OCI-LY7 (cell line): ENCODE measurements around the gene TASP1. TPM values are rescaled to one million over a fixed set of nuclear protein-coding genes. Genes with fewer than 3 reads are reported as not detected.

Source experiments
- BruUV-seq: library from RNA; stranded (reverse); fragments of 400-500 nt; replicated peaks from 2 replicates; lab custom pipeline; 2021; lab: Mats Ljungman, UMichigan
- CTCF ChIA-PET: fragments of 300-600 bp; sonication (Branson Sonifier 250); formaldehyde crosslinking; loops from one replicate; lab custom pipeline; 2022; ENCODE audit warnings: antibody characterized with exemption; ENCODE audit not compliant: unreplicated experiment; lab: Charles Lee
- POLR2A ChIA-PET: fragments of 300-600 bp; sonication (Branson Sonifier 250); formaldehyde crosslinking; loops from one replicate; lab custom pipeline; 2022; ENCODE audit warnings: antibody characterized with exemption; lab: Charles Lee
- DNase-seq: peaks from one replicate; pipeline ENCODE4 v3.0.0-alpha.2; 2015; ENCODE audit warnings: low spot score
- H2AFZ ChIP-seq: fragments of 200-600 bp; sonication (generic), shearing (Covaris generic); 2 replicates; pipeline ENCODE4 v1.6.1; 2014; ENCODE audit warnings: mild to moderate bottlenecking, antibody characterized with exemption, low read length, moderate library complexity
- H3K27ac ChIP-seq: fragments of 200-600 bp; sonication (generic); 2 replicates; pipeline ENCODE4 v1.5.1; 2014; ENCODE audit warnings: mixed run types, low read depth, mild to moderate bottlenecking, moderate library complexity, low read length, inconsistent platforms; ENCODE audit not compliant: poor library complexity, severe bottlenecking
- H3K36me3 ChIP-seq: fragments of 200-600 bp; sonication (generic); 2 replicates; pipeline ENCODE4 v1.6.1; 2014; ENCODE audit warnings: mild to moderate bottlenecking, antibody characterized with exemption, low read length, moderate library complexity, mixed read lengths; ENCODE audit not compliant: insufficient read depth
- H3K4me1 ChIP-seq: fragments of 200-600 bp; sonication (generic); 2 replicates; pipeline ENCODE4 v1.5.1; 2014; ENCODE audit warnings: mild to moderate bottlenecking, low read length; ENCODE audit not compliant: insufficient read depth, poor library complexity, severe bottlenecking
- H3K4me2 ChIP-seq: fragments of 200-600 bp; sonication (generic); 2 replicates; pipeline ENCODE4 v1.6.1; 2014; ENCODE audit warnings: mild to moderate bottlenecking, low read length
- H3K4me3 ChIP-seq: fragments of 200-600 bp; sonication (generic); 2 replicates; pipeline ENCODE4 v1.5.1; 2014; ENCODE audit warnings: mild to moderate bottlenecking, low read depth, low read length; ENCODE audit not compliant: poor library complexity, severe bottlenecking
- H3K79me2 ChIP-seq: fragments of 200-600 bp; sonication (generic); 2 replicates; pipeline ENCODE4 v1.6.1; 2016; ENCODE audit warnings: low read depth, mild to moderate bottlenecking, low read length, moderate library complexity, mixed read lengths; ENCODE audit not compliant: insufficient read depth
- H3K9me2 ChIP-seq: fragments of 200-600 bp; sonication (generic); 2 replicates; pipeline ENCODE4 v1.6.1; 2016; ENCODE audit warnings: mild to moderate bottlenecking, low read length, mixed read lengths; ENCODE audit not compliant: insufficient read depth
- H3K9me3 ChIP-seq: fragments of 200-600 bp; sonication (generic); 2 replicates; pipeline ENCODE4 v1.6.1; 2014; ENCODE audit warnings: mild to moderate bottlenecking, mixed run types, low read length, mixed read lengths
- H4K20me1 ChIP-seq: fragments of 200-600 bp; sonication (generic); 2 replicates; pipeline ENCODE4 v1.6.1; 2014; ENCODE audit warnings: mild to moderate bottlenecking, antibody characterized with exemption, low read length, moderate library complexity, mixed read lengths; ENCODE audit not compliant: insufficient read depth
- CTCF ChIP-seq: fragments of 200-600 bp; sonication (generic); conservative IDR thresholded peaks from 2 replicates; pipeline ENCODE4 v1.5.1; 2014; ENCODE audit warnings: mild to moderate bottlenecking, antibody characterized with exemption, low read length, moderate library complexity, mixed read lengths
- EZH2phosphoT487 ChIP-seq: fragments of 200-600 bp; sonication (generic); IDR thresholded peaks from 2 replicates; pipeline ENCODE4 v1.6.1; 2018; ENCODE audit warnings: low read depth, borderline replicate concordance, mild to moderate bottlenecking, mixed run types, antibody characterized with exemption, low read length, moderate library complexity, mixed read lengths
- intact Hi-C: fragments of 100-400 bp; cut with micrococcal nuclease; formaldehyde crosslinking; loops from one replicate; pipeline ENCODE4 v1.10.0; 2022; ENCODE audit not compliant: unreplicated experiment
- total RNA-seq, 2 experiments: library from RNA; depleted of rRNA in 1 of 2; stranded (reverse); fragments of >200 nt in 1 of 2; shearing (Covaris generic) in 1 of 2; gene quantifications; 2 replicates each; pipeline ENCODE4 v1.2.3, GENCODE V29; 2014 to 2022

Gene TASP1
- total RNA-seq, 2 experiments from 2014 or later, result 12.9 to 15.5 TPM

- intact Hi-C loops, result no loop called here
- H3K4me3 ChIP-seq, result no peak overlapping the region
- no peak overlapping the region for H3K4me2 ChIP-seq
- BruUV-seq, result no TSS peak
- H2AFZ ChIP-seq, result no peak overlapping the region
- H3K27ac ChIP-seq, result no peak overlapping the region
- ChIA-PET CTCF (no interaction called here), POLR2A (no interaction called here)
- no peaks in the 10 kb centered on the region for H3K79me2 ChIP-seq
- no peaks in the 10 kb centered on the region for H3K9me3 ChIP-seq
- no peaks in the 10 kb centered on the region for H3K4me1 ChIP-seq
- no peaks in the 10 kb centered on the region for H3K36me3 ChIP-seq
- H4K20me1 ChIP-seq, result no peaks in the 10 kb centered on the region
- TF ChIP-seq CTCF (no peak), EZH2phosphoT487 (no peak)
- no peaks in the 10 kb centered on the region for H3K9me2 ChIP-seq
- DNase-seq, result no peak
Measured at GRCh38 chr20:13469262-13469661, 169.5 kb downstream of the TASP1 start.

GRCh38 chr20:13468166-13468565, 170.6 kb downstream of the TASP1 start:
- H3K36me3 ChIP-seq, result no peaks in the 10 kb centered on the region
- no peak overlapping the region for H3K4me3 ChIP-seq
- no peak overlapping the region for H3K4me2 ChIP-seq
- BruUV-seq, result no TSS peak
- CTCF ChIA-PET, result no interaction called here
- no peak overlapping the region for H2AFZ ChIP-seq
- POLR2A ChIA-PET, result interaction anchor here (0.7 kb wide), 1 partner anchor 64 kb away, joined by 3 read pairs; no protein-coding TSS in a partner anchor
- H3K79me2 ChIP-seq, result no peaks in the 10 kb centered on the region
- H3K27ac ChIP-seq, result no peak overlapping the region
- no peak for TF ChIP-seq EZH2phosphoT487
- no peak for TF ChIP-seq CTCF
- intact Hi-C loops, result no loop called here
- no peaks in the 10 kb centered on the region for H3K4me1 ChIP-seq
- no peaks in the 10 kb centered on the region for H3K9me2 ChIP-seq
- no peak for DNase-seq
- no peaks in the 10 kb centered on the region for H4K20me1 ChIP-seq
- H3K9me3 ChIP-seq, result no peaks in the 10 kb centered on the region

GRCh38 chr20:13464702-13465101, 174.0 kb downstream of the TASP1 start:
- Histone ChIP-seq H3K79me2 (no peaks in the 10 kb centered on the region), H3K9me2 (no peaks in the 10 kb centered on the region), H2AFZ (no peak overlapping the region), H3K36me3 (no peaks in the 10 kb centered on the region), H3K4me2 (no peak overlapping the region), H3K9me3 (no peaks in the 10 kb centered on the region), H3K27ac (no peak overlapping the region), H3K4me1 (no peaks in the 10 kb centered on the region), H3K4me3 (no peak overlapping the region), H4K20me1 (no peaks in the 10 kb centered on the region)
- DNase-seq, result no peak
- POLR2A ChIA-PET, result no interaction called here
- intact Hi-C loops, result no loop called here
- CTCF ChIA-PET, result no interaction called here
- BruUV-seq, result no TSS peak
- no peak for TF ChIP-seq CTCF
- no peak for TF ChIP-seq EZH2phosphoT487
